ENCODE data around the gene B3GAT3. TPM values are rescaled to one million over a fixed set of nuclear protein-coding genes. Genes with fewer than 3 reads are reported as not detected.
A peak's percentile ranks its signal among the peaks of the same experiment; 100 is the strongest.
"Not testable (repeated sequence)": the region's sequence is repeated elsewhere in the genome, so short reads cannot be mapped to it uniquely, and the experiment has no call there.

Gene B3GAT3
- total RNA-seq, 1 donor, result 14.1 TPM

DNA sequence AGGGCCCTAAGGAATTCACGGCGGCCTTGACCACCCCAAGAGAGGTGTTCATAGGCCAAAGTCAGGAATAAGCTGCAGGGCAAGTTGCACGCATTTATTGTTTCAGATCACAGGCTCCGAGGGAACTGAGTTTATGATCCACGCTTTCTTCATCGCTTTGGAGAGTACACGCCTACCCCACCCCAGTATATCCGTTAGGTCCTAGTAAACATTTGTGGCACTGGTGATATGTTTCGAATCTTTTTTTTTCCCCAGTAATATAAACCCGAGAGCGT is 23.8 kb upstream of the B3GAT3 start:
- H3K4me3 ChIP-seq (ENCODE audit: low read depth, low read length), result peak overlapping the region; percentile 93
- TF ChIP-seq, protein P1, sequence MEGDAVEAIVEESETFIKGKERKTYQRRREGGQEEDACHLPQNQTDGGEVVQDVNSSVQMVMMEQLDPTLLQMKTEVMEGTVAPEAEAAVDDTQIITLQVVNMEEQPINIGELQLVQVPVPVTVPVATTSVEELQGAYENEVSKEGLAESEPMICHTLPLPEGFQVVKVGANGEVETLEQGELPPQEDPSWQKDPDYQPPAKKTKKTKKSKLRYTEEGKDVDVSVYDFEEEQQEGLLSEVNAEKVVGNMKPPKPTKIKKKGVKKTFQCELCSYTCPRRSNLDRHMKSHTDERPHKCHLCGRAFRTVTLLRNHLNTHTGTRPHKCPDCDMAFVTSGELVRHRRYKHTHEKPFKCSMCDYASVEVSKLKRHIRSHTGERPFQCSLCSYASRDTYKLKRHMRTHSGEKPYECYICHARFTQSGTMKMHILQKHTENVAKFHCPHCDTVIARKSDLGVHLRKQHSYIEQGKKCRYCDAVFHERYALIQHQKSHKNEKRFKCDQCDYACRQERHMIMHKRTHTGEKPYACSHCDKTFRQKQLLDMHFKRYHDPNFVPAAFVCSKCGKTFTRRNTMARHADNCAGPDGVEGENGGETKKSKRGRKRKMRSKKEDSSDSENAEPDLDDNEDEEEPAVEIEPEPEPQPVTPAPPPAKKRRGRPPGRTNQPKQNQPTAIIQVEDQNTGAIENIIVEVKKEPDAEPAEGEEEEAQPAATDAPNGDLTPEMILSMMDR (IDR thresholded peaks at IDR 0.05; ENCODE audit: insufficient read depth, low read length), result no peak
- no peak for DNase-seq (ENCODE audit: low read depth)

DNA sequence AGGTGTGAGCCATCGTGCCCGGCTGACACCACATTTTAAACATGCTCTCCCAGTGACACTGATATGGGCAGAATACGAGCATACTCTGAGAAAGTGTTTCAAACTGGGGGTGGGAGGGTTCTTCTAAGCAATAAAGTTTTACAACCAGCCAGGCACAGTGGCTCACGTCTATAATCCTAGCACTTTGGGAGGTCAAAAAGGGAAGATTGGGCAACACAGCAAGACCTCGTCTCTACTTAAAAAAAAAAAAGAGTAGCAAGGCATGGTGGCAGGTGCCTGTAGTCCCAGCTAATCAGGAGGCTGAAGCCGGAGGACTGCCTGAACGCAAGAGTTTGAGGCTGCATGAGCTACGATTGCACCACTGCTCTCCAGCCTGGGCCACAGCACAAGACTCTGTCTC is 22.4 kb upstream of the B3GAT3 start:
- TF ChIP-seq, protein P1 (IDR thresholded peaks at IDR 0.05; ENCODE audit: insufficient read depth, low read length), result no peak
- H3K4me3 ChIP-seq (ENCODE audit: low read depth, low read length), result no peak overlapping the region
- no peak for DNase-seq (ENCODE audit: low read depth)

DNA sequence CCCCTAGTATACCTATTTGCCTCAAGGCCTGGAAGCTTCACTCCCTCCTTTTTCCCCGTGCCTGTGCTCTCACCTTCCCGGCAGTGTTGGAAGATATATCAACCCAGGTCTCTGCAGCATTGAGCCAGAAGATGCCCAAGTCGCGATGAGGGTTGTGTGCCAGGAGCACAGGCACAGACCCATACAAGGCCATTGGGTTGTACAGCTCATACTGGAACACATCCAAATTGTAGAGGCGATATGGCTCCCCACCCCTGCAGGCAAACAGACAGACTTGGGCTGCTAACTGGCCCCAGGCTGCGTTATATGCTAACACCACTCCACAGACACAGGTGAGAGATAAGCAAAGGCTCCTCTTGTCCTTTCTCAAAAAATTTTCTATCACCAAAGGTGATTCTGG is 10.7 kb upstream of the B3GAT3 start:
- no peak overlapping the region for H3K4me3 ChIP-seq (ENCODE audit: low read depth, low read length)
- DNase-seq (ENCODE audit: low read depth), result no peak
- TF ChIP-seq, protein P1 (IDR thresholded peaks at IDR 0.05; ENCODE audit: insufficient read depth, low read length), result no peak

DNA sequence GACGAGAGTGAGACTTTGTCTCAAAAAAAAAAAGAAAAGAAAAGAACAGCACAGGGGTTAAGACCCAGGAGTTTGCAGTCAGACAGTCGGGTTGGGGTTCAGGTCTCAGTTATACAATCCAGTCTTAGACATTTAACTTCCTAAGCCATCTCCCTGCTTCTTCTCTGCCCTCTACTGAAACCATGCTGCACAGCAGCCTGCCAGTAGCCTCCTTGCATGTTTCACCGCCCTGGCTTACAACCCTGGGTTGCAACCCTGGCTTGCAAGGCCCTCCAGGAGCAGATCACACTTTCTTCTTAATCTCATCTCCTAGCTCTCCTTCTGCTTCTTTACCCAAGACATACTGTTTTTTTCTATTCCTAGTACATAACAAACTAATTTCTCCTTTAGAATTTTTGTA is 5.9 kb upstream of the B3GAT3 start:
- TF ChIP-seq, protein P1 (IDR thresholded peaks at IDR 0.05; ENCODE audit: insufficient read depth, low read length), result peak; percentile 13
- no peak for DNase-seq (ENCODE audit: low read depth)
- H3K4me3 ChIP-seq (ENCODE audit: low read depth, low read length), result no peak overlapping the region

DNA sequence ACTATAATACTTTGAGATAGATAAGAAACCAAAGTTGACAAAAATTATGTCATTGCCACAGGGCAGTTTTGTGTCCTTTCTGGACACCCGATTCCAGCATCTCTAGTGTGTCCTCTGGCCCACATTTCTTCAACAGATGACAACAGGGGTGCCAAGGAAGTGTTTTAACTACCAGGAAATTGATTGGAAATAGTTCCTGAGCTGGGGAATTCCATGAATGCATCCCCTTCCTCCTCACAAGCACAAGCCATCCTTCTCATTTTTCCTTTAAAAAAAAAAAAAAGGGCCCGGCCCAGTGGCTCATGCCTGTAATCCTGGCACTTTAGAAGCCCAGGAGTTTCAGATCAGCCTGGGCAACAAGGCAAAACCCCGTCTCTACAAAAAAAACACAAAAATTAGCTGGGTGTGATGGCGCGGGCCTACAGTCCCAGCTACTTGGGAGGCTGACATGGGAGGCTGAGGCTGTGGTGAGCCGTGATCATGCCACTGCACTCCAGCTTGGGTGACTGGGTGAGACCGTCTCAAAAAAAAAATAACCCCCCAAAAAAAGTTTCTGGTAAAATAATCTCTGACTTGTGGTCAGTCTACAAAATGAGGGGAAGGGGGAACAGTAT is 797 bp upstream of the B3GAT3 start:
- no peak overlapping the region for H3K4me3 ChIP-seq (ENCODE audit: low read depth, low read length)
- TF ChIP-seq, protein P1 (IDR thresholded peaks at IDR 0.05; ENCODE audit: insufficient read depth, low read length), result no peak
- DNase-seq (ENCODE audit: low read depth), result no peak

DNA sequence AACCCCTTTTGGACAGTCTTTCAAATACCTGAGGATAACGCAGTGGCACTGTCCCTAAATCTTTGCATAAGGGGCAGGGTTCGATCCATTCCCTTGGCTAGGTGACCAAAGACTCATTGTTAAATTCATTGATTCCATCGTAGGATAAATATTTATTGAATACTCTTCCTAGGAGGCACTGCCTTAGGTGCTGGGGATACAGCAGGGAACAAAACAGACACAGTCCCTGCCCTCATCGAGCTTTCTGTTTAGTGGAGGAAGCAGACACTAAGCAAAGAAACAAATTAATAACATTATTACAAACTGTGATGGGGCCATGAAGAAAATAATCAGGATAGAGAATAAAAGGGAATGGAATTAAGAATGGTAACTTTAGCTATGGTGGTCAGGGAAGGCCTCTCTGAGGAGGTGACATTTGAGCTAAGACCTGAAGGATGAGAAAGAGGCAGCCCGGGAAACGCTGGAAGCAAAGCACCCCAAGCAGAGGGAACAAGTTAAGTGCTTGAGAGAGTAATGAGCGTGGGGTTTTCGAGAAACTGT is 689 bp downstream of the B3GAT3 start:
- no peak for DNase-seq (ENCODE audit: low read depth)
- TF ChIP-seq, protein P1 (IDR thresholded peaks at IDR 0.05; ENCODE audit: insufficient read depth, low read length), result no peak
- peak overlapping the region; percentile 94 for H3K4me3 ChIP-seq (ENCODE audit: low read depth, low read length)

DNA sequence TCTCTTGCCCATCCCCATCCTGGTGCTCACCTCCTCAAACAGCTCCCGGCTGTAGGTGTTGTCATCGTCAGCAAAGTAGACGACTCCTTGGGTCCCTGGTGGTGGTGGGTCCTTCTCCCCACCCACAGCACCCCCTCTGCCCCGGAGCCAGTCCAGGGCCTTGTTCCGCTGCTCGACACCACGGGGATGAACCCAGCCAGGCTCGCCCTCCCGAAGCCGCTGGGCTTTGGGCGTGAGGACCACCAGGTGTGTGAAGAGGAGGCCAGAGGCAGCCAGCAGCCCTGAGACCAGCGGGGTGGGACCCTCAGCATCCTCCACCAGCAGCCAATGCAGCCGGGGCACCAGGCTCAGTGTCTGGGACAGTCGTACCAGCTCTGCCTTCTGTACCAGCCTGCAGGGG is 4.8 kb downstream of the B3GAT3 start:
- not testable (repeated sequence) for H3K4me3 ChIP-seq (ENCODE audit: low read depth, low read length); DNase-seq (ENCODE audit: low read depth)
